GM18858 (cell line): ENCODE measurements around the gene FAM180A.
"Not testable (repeated sequence)": the region's sequence is repeated elsewhere in the genome, so short reads cannot be mapped to it uniquely, and the experiment has no call there.

ENCODE experiments used
- ATAC-seq: cut with Tn5 transposase; IDR thresholded peaks from one replicate; pipeline ENCODE4 v1.9.1; 2021; ENCODE audit not compliant: unreplicated experiment

FAM180A gene

GRCh38 chr7:135715055-135715522 is 33.5 kb downstream of the FAM180A start:
- ATAC-seq = no peak

- no peak for ATAC-seq
These were observed 34.0 kb downstream of the FAM180A start for GRCh38 chr7:135714534-135715009.

- ATAC-seq = no peak
These were observed 34.7 kb downstream of the FAM180A start for GRCh38 chr7:135713836-135714470.

- no peak for ATAC-seq
These were observed 35.8 kb downstream of the FAM180A start for GRCh38 chr7:135712796-135713195.

GRCh38 chr7:135712182-135712782 is 36.3 kb downstream of the FAM180A start:
- ATAC-seq = no peak

- no peak for ATAC-seq
These were observed 37.5 kb downstream of the FAM180A start for GRCh38 chr7:135711139-135711469.

- no peak for ATAC-seq
These were observed 38.0 kb downstream of the FAM180A start for GRCh38 chr7:135710417-135711138.

GRCh38 chr7:135709508-135709907 is 39.1 kb downstream of the FAM180A start:
- ATAC-seq = no peak

GRCh38 chr7:135708041-135708440 is 40.6 kb downstream of the FAM180A start:
- no peak for ATAC-seq

GRCh38 chr7:135707570-135707966 is 41.0 kb downstream of the FAM180A start:
- ATAC-seq = no peak

GRCh38 chr7:135706858-135707569 is 41.6 kb downstream of the FAM180A start:
- ATAC-seq = no peak

- ATAC-seq = no peak
These were observed 42.4 kb downstream of the FAM180A start for GRCh38 chr7:135706038-135706742.

- no peak for ATAC-seq
These were observed 43.9 kb downstream of the FAM180A start for GRCh38 chr7:135704698-135705097.

- ATAC-seq = no peak
These were observed 44.5 kb downstream of the FAM180A start for GRCh38 chr7:135704074-135704473.

- no peak for ATAC-seq
These were observed 51.1 kb downstream of the FAM180A start for GRCh38 chr7:135697276-135698049.

- no peak for ATAC-seq
These were observed 55.1 kb downstream of the FAM180A start for GRCh38 chr7:135693558-135693957.

GRCh38 chr7:135692606-135693005 is 56.0 kb downstream of the FAM180A start:
- not testable (repeated sequence) for ATAC-seq

- ATAC-seq = no peak
These were observed 56.6 kb downstream of the FAM180A start for GRCh38 chr7:135692055-135692454.

- ATAC-seq = no peak
These were observed 58.0 kb downstream of the FAM180A start for GRCh38 chr7:135690566-135690965.

- no peak for ATAC-seq
These were observed 61.1 kb downstream of the FAM180A start for GRCh38 chr7:135687466-135687865.
